HepG2 (cell line): ENCODE measurements around the gene RPL41. TPM values are rescaled to one million over a fixed set of nuclear protein-coding genes. Genes with fewer than 3 reads are reported as not detected.
A peak's percentile ranks its signal among the peaks of the same experiment; 100 is the strongest.

Experiments
- ATAC-seq: fragments of 200-7000 bp; cut with Tn5 transposase; 3 replicates; pipeline ENCODE4 v1.9.1; 2020; ENCODE audit warnings: mild to moderate bottlenecking, moderate library complexity
- BruUV-seq: library from RNA; stranded (reverse); fragments of 400-500 nt; replicated peaks from 2 replicates; lab custom pipeline; 2021; lab: Mats Ljungman, UMichigan
- CTCF ChIA-PET: fragments of 300-600 bp; formaldehyde crosslinking; extraction: SDS; loops from one replicate; lab custom pipeline; 2021; ENCODE audit warnings: low total read pairs, inconsistent platforms, low intra/inter-chr PET ratio; lab: Yijun Ruan, JAX
- POLR2A ChIA-PET: fragments of 350-600 bp; sonication (Branson Sonifier 250); formaldehyde crosslinking; loops from one replicate; lab custom pipeline; 2020; ENCODE audit warnings: antibody characterized with exemption, inconsistent platforms; lab: Yijun Ruan, JAX
- DNase-seq: peaks from one replicate; pipeline ENCODE4 v3.0.0-alpha.2; 2015; ENCODE audit warnings: low spot score
- FAIRE-seq: peaks from 3 replicates; lab custom pipeline; 2011; peaks lifted over from hg19 to GRCh38; lab: Jason Lieb, UNC
- H2AFZ ChIP-seq: one replicate; pipeline ENCODE4 v1.6.1; 2011; ENCODE audit warnings: low read length, inconsistent platforms
- H3K27ac ChIP-seq: fragments of 300-600 bp; 3 replicates; pipeline ENCODE4 v1.8.0; 2011; ENCODE audit warnings: mixed run types, mild to moderate bottlenecking, mixed read lengths, low read length, inconsistent platforms; ENCODE audit not compliant: insufficient read depth; ENCODE audit errors: extremely low read length
- H3K27me3 ChIP-seq, 2 experiments: fragments of 200-600 bp in 1 of 2; 2 replicates in 1 of 2; 3 replicates in 1 of 2; pipeline versions ENCODE4 v1.6.0 to v1.8.0; 2011; ENCODE audit warnings: low read length in 2 of 2, mild to moderate bottlenecking in 2 of 2, moderate library complexity in 2 of 2, inconsistent platforms in 1 of 2; ENCODE audit not compliant: insufficient read depth in 2 of 2, control insufficient read depth in 1 of 2
- H3K36me3 ChIP-seq, 2 experiments: fragments of 200-600 bp in 1 of 2; replicated peaks in 1 of 2; 2 replicates in 1 of 2; 3 replicates in 1 of 2; pipeline versions ENCODE4 v1.5.1 to v1.8.0; 2011; ENCODE audit warnings: low read length in 2 of 2, inconsistent platforms in 1 of 2; ENCODE audit not compliant: insufficient read depth in 2 of 2, control insufficient read depth in 1 of 2
- H3K4me1 ChIP-seq: 2 replicates; pipeline ENCODE4 v1.5.1; 2012; ENCODE audit warnings: low read length, inconsistent platforms; ENCODE audit not compliant: insufficient read depth
- H3K4me2 ChIP-seq: 2 replicates; pipeline ENCODE4 v1.6.0; 2011; ENCODE audit warnings: low read depth, low read length, inconsistent platforms
- H3K4me3 ChIP-seq, 3 experiments: fragments of 200-600 bp in 1 of 3; sonication (generic), shearing (Covaris generic) in 1 of 3; replicated peaks in 1 of 3; 2 replicates each; pipeline ENCODE4 v1.5.1; 2011 to 2016; ENCODE audit warnings: low read length in 3 of 3, inconsistent platforms in 2 of 3, low read depth in 2 of 3, mild to moderate bottlenecking in 2 of 3, control low read depth in 1 of 3, mixed read lengths in 1 of 3; ENCODE audit not compliant: insufficient read depth in 1 of 3
- H3K79me2 ChIP-seq: one replicate; pipeline ENCODE4 v1.6.1; 2011; ENCODE audit warnings: low read length, inconsistent platforms; ENCODE audit not compliant: insufficient read depth
- H3K9ac ChIP-seq: 2 replicates; pipeline ENCODE4 v1.6.0; 2011; ENCODE audit warnings: mild to moderate bottlenecking, low read depth, low read length, inconsistent platforms; ENCODE audit not compliant: insufficient read depth
- H3K9me3 ChIP-seq: 2 replicates; pipeline ENCODE4 v1.5.1; 2012; ENCODE audit warnings: mild to moderate bottlenecking, low read length
- H4K20me1 ChIP-seq: 2 replicates; pipeline ENCODE4 v1.6.0; 2011; ENCODE audit warnings: inconsistent platforms, mild to moderate bottlenecking, low read length, moderate library complexity; ENCODE audit not compliant: insufficient read depth
- KDM5A ChIP-seq: fragments of 200-600 bp; sonication (generic); IDR thresholded peaks from 2 replicates; pipeline ENCODE4 v1.7.0; 2018; ENCODE audit warnings: antibody characterized with exemption, mild to moderate bottlenecking, low read length, borderline replicate concordance
- MAX ChIP-seq: IDR thresholded peaks from 2 replicates; pipeline ENCODE4 v1.6.1; 2012; ENCODE audit warnings: inconsistent platforms
- POLR2A ChIP-seq, 2 experiments: IDR thresholded peaks; 2 replicates each; pipeline ENCODE4 v1.6.1; 2011; ENCODE audit warnings: low read depth in 2 of 2, low read length in 2 of 2, mild to moderate bottlenecking in 1 of 2, moderate library complexity in 1 of 2; ENCODE audit not compliant: insufficient read depth in 1 of 2
- PRDM15 ChIP-seq: sonication (generic); formaldehyde crosslinking; IDR thresholded peaks from 2 replicates; pipeline ENCODE4 v1.4.0; 2020; ENCODE audit warnings: missing genetic modification reagents
- SIN3A ChIP-seq: IDR thresholded peaks from 2 replicates; pipeline ENCODE4 v1.6.1; 2011; ENCODE audit warnings: low read depth, mild to moderate bottlenecking, control low read depth, low read length, borderline replicate concordance
- SIX4 ChIP-seq: sonication (generic); formaldehyde crosslinking; IDR thresholded peaks from 2 replicates; pipeline ENCODE4 v1.4.0; 2020; ENCODE audit warnings: missing genetic modification reagents
- TAF1 ChIP-seq: sonication (generic); formaldehyde crosslinking; IDR thresholded peaks from 2 replicates; pipeline ENCODE4 v1.4.0; 2020; ENCODE audit warnings: missing genetic modification reagents
- ZNF232 ChIP-seq: sonication (generic); formaldehyde crosslinking; IDR thresholded peaks from 2 replicates; pipeline ENCODE4 v1.4.0; 2020; ENCODE audit warnings: missing genetic modification reagents, borderline replicate concordance
- ZNF318 ChIP-seq: sonication (generic); formaldehyde crosslinking; IDR thresholded peaks from 2 replicates; pipeline ENCODE4 v1.4.0; 2020; ENCODE audit warnings: mild to moderate bottlenecking, missing genetic modification reagents
- ZNF430 ChIP-seq: sonication (generic); formaldehyde crosslinking; IDR thresholded peaks from 2 replicates; pipeline ENCODE4 v1.9.0; 2021; ENCODE audit warnings: mild to moderate bottlenecking, missing genetic modification reagents
- ZNF446 ChIP-seq: sonication (generic); formaldehyde crosslinking; IDR thresholded peaks from 2 replicates; pipeline ENCODE4 v1.5.0; 2020; ENCODE audit warnings: mild to moderate bottlenecking, missing genetic modification reagents
- ZSCAN25 ChIP-seq: sonication (generic); formaldehyde crosslinking; IDR thresholded peaks from 2 replicates; pipeline ENCODE4 v1.8.0; 2022; ENCODE audit warnings: mild to moderate bottlenecking, missing genetic modification reagents
- WGBS: methylation state at CpG from one replicate; pipeline ENCODE4 v1.1.6; 2017; ENCODE audit warnings: low lambda C conversion rate; 5-methylcytosine and 5-hydroxymethylcytosine counted together
- in situ Hi-C: cut with HindIII; loops from 2 replicates; pipeline ENCODE4 v1.10.0; 2017; ENCODE audit warnings: low pct_unique_long_range_greater_than_20kb; ENCODE audit not compliant: extremely low pct_ligation_motif_present
- intact Hi-C: fragments of 100-400 bp; cut with micrococcal nuclease; formaldehyde crosslinking; loops from one replicate; pipeline ENCODE4 v1.10.0; 2022; ENCODE audit not compliant: unreplicated experiment
- polyA plus RNA-seq, 8 experiments: library from polyadenylated mRNA; depleted of rRNA in 3 of 8; stranded (reverse) in 7 of 8; unstranded in 1 of 8; fragments of >200 nt; fragmentation: Illumina TruSeq in 4 of 8; extraction: Trizol in 4 of 8; gene quantifications; 2 replicates each; pipeline versions ENCODE4 v1.2.1 to v1.2.3, GENCODE V29; 2011 to 2016; ENCODE audit warnings: low read depth in 4 of 8, missing spikeins in 1 of 8, mixed read lengths in 1 of 8; ENCODE audit not compliant: insufficient read depth in 1 of 8
- total RNA-seq, 5 experiments: library from RNA; depleted of rRNA; stranded (reverse); fragments of >200 nt; fragmentation: Illumina TruSeq; extraction: Trizol; gene quantifications; 2 replicates each; pipeline ENCODE4 v1.2.3, GENCODE V29; 2016; ENCODE audit warnings: low read depth in 1 of 5

RPL41 gene
- total and polyA plus RNA-seq, 2 of the 13 experiments (the other 11 are each of a cell fraction or from before 2014, with no cell fraction given) = 4,012 to 7,670 TPM

- Histone ChIP-seq H4K20me1 (peaks cover 28% of the 10 kb centered on the region), H3K9me3 (no peaks in the 10 kb centered on the region), H3K4me2 (peak overlapping the region; percentile 83), H3K9ac (peak overlapping the region; percentile 100), H3K79me2 (peaks cover 27% of the 10 kb centered on the region), H3K36me3 (peaks cover 22 to 35% of the 10 kb centered on the region in 2 experiments), H2AFZ (no peak overlapping the region), H3K27ac (peak overlapping the region; percentile 87), H3K4me3 (peak overlapping the region; percentile 92 to 99 (median 95)), H3K27me3 (no peaks in the 10 kb centered on the region; a peak in 1 of 5 replicates), H3K4me1 (peaks cover 57% of the 10 kb centered on the region)
- ChIA-PET CTCF (interaction anchor here (1.4 to 1.8 kb wide), 2 partner anchors 30 to 33 kb away, joined by 3 to 7 read pairs; partner anchors contain the start of gene SMARCC2), POLR2A (interaction anchor here (1.2 to 3.4 kb wide), 9 partner anchors 9 to 229 kb away, joined by 3 to 30 read pairs (median 6); partner anchors contain the start of genes ESYT1, RPL41, SMARCC2 and ZC3H10)
- in situ Hi-C loops = loop anchor here (5.0 kb wide), 1 partner anchor 37 kb away; no protein-coding TSS in a partner anchor
- ATAC-seq (peak; percentile 51), DNase-seq (peak; percentile 70), FAIRE-seq (peak; percentile 57)
- WGBS = 4% methylated on average over 6 of the region's 6 CpGs
- intact Hi-C loops = loop anchor here (2.0 to 5.0 kb wide), 2 partner anchors 32 to 33 kb away; no protein-coding TSS in a partner anchor
- TSS peak; percentile 69 for BruUV-seq
- TF ChIP-seq ZNF430 (peak; percentile 30; the same call in 1 of the 2 replicates), KDM5A (peak; percentile 40; the same call in 1 of the 2 replicates), ZNF232 (CRISPR knock-in tag) (peak; percentile 9; the same call in 1 of the 2 replicates), MAX (no peak), POLR2A (IDR thresholded peaks at IDR 0.05; ENCODE audit: insufficient read depth in 1 of 2, low read depth in 2 of 2, low read length in 2 of 2) (peak; percentile 1 to 64; a peak in 1 of 4 replicates), PRDM15 (CRISPR knock-in tag) (no peak), TAF1 (CRISPR knock-in tag) (no peak), ZSCAN25 (CRISPR knock-in tag) (no peak), ZNF318 (CRISPR knock-in tag) (no peak), SIX4 (CRISPR knock-in tag) (peak; percentile 22; the same call in 1 of the 2 replicates), SIN3A (0 out of 2 replicates have a peak, but pooled peaks have one; percentile 15), ZNF446 (no peak)
Observed at GRCh38 chr12:56158926-56159461, 42.6 kb downstream of the RPL41 start.
